Subcutaneous adipose tissue (tissue), 4 donors: ENCODE data around the gene HSPA1L. TPM values are rescaled to one million over a fixed set of nuclear protein-coding genes. Genes with fewer than 3 reads are reported as not detected.

Experiments used
- total RNA-seq, 4 donors: library from RNA; depleted of rRNA; stranded (reverse); fragments of >200 nt; gene quantifications; one replicate each; pipeline ENCODE4 v1.1.0, GENCODE V29; 2016
- TF ChIP-seq, protein P1 (sequence below): fragments of 450-650 bp; IDR thresholded peaks from one replicate; pipeline ENCODE4 v1.5.1; 2016; ENCODE audit warnings: low read depth, mild to moderate bottlenecking, control low read depth, antibody characterized with exemption, moderate library complexity

HSPA1L gene
- total RNA-seq, 4 donors from 2014 or later = 0.65 to 2.9 (median 1.2) TPM

DNA sequence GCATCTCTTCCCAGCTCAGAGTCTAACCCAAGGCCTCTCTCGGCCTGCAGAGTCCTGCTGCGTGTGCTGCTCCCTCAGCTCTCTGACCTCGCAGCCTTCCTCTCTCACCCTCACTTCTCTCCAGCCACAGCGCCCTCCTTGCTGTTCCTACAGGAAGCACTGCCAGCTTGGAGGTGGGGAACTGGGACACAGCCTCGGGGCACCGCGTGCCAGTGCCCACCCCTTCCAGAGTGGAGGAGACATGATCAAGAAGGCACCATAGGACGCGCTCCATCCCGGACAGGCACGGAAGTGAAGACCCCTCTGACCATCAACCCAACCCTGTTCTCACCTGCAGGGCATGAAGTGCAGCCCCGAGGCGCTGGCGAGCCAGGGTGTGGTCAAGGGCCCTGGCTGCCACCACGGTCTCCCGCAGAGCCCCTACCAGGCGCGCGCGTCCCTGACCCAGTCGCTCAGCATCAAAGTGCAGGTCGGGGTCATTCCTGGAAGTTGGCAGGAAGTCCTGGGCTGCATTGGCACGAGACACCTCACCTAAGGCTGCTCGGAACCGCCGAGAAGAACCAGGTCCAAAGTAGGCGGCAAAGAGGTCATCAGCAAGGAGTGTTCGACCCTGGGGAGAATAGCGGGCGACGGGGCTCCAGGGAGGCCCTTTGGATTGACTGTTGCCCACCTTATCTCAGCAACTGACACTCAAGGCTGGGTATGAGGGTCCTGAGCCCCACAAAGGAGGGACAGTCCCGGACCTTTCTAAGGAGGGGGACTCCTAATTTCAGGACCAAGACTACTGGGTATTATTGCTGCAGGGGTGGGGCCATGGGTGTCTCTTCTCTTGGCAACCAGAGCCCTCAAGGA, 39.2 kb downstream of the HSPA1L start:
- TF ChIP-seq, protein P1, sequence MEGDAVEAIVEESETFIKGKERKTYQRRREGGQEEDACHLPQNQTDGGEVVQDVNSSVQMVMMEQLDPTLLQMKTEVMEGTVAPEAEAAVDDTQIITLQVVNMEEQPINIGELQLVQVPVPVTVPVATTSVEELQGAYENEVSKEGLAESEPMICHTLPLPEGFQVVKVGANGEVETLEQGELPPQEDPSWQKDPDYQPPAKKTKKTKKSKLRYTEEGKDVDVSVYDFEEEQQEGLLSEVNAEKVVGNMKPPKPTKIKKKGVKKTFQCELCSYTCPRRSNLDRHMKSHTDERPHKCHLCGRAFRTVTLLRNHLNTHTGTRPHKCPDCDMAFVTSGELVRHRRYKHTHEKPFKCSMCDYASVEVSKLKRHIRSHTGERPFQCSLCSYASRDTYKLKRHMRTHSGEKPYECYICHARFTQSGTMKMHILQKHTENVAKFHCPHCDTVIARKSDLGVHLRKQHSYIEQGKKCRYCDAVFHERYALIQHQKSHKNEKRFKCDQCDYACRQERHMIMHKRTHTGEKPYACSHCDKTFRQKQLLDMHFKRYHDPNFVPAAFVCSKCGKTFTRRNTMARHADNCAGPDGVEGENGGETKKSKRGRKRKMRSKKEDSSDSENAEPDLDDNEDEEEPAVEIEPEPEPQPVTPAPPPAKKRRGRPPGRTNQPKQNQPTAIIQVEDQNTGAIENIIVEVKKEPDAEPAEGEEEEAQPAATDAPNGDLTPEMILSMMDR = no peak

DNA sequence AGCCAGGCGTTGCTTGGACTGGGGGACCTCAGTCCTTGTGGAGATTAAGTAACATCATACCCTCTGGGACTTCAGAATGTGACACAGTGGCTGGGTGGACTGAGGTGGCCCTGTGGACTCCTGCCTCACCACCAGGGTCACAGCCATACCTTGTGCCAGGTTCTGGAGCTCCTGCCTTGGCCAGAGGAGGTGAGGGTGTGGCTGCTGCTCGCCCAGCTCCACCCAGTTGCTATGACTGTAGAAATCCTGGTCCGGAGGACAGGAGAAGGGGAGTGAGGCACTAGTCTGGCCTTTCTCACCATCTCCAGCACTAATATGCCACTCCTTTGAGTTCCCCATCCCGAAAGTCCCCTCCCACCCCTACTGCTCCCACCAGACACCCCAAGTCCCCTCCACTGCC, 39.9 kb downstream of the HSPA1L start:
- TF ChIP-seq, protein P1 = no peak

DNA sequence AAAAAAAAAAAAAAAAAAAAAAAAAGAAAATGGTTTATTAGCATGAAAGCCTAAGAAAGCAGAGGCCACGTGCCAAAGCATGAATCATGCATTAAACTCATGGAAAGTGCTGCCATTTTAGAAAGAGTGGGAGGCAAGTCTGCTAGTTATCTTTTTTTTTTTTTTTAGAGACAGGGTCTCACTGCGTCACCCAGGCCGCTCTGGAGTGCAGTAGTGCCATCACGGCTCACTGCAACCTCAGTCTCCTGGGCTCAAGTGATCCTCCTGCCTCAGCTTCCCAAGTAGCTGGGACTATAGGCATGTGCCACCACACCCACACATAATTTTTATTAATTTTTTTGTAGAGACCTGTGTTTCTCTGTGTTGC, 43.1 kb downstream of the HSPA1L start:
- TF ChIP-seq, protein P1 = no peak

DNA sequence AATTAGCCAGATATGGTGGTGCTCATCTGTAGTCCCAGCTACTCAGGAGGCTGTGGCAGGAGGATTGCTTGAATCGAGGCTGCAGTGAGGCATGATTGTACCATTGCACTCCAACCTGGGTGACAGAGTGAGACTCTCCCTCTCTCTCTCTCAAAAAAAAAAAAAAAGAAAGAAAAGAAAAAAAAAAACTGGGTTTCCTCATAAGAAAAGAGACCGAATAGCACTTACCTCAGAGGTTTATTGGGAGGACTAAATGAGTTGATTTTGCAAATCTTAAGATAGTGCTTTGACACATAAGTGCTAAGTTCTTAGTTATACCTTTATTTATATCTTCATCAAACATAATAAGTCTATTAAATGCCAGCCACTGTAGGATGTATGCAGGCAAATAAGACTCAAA, 44.2 kb downstream of the HSPA1L start:
- TF ChIP-seq, protein P1 = no peak

DNA sequence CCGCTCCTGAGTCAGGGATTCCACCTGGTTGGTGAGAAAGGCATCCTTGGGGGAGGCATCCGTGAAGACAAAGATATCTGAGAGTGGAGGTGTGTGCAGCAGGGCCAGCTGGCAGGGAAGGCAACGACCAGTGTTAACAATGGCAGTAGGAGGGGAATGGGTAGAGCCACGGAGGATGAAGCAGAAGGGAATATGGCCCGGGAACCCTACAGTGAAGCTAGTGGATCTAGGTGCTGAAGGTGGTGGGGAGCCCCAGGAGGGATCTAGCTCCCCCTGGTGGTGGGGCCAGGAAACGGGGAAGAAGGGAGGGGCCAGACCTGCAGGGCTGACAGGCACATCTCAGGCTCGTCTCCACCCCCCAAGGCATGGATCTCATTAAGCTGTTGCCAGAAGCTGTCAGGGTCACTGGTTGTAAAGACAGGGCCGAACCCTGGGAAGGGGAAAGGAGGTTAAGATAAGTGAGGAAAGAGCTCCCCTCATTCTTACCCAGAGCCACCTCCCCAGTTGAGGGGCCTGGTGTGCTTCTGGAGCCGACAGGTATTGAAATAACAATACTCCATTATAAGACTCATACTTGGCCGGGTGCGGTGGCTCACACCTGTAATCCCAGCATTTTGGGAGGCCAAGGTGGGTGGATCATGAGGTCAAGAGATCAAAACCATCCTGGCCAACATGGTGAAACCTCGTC, 45.3 kb downstream of the HSPA1L start:
- TF ChIP-seq, protein P1 = no peak

DNA sequence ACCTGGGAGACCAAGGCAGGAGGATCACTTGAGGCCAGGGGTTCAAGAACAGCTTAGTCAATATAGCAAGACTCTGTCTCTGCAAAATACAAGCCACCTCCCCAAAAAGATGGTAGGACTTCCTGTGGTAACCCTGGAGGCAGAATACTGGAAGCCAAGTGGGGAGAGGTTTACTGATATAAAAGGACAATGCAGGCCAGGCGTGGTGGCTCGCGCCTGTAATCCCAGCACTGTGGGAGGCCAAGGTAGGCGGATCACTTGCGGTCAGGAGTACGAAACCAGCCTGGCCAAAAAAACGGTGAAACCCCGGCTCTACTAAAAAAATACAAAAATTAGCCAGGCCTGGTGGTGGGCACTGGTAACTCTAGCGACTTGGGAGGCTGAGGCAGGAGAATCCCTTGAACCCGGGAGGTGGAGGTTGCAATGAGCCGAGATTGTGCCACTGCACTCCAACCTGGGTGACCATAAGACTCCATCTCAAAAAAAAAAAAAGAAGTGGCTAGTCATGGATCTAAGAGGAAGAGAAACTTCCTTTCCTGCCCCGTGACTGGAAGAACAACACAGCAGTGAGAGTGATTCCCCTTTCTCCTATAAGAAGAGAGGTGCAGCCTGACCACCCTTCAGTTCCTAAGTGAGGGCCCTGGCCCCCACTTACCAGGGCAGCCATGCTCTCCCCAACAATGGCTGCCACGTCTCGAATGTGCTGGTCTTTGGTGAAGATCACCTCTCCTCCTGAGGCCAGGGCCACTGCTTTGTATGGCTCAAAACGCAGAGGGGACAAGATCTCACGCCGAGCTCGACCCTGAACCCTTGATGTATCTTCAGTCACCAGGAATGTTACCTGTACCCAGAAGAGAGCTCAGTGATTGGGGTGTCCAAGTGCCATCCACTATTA, 46.5 kb downstream of the HSPA1L start:
- TF ChIP-seq, protein P1 = no peak
